ENCODE data around the gene DCXR. TPM values are rescaled to one million over a fixed set of nuclear protein-coding genes. Genes with fewer than 3 reads are reported as not detected.

DCXR gene
- total and polyA plus RNA-seq, 10 of the 15 experiments (the other 5 are each of a cell fraction or from before 2014, with no cell fraction given) = 12.3 to 139 (median 88.9) TPM

DNA sequence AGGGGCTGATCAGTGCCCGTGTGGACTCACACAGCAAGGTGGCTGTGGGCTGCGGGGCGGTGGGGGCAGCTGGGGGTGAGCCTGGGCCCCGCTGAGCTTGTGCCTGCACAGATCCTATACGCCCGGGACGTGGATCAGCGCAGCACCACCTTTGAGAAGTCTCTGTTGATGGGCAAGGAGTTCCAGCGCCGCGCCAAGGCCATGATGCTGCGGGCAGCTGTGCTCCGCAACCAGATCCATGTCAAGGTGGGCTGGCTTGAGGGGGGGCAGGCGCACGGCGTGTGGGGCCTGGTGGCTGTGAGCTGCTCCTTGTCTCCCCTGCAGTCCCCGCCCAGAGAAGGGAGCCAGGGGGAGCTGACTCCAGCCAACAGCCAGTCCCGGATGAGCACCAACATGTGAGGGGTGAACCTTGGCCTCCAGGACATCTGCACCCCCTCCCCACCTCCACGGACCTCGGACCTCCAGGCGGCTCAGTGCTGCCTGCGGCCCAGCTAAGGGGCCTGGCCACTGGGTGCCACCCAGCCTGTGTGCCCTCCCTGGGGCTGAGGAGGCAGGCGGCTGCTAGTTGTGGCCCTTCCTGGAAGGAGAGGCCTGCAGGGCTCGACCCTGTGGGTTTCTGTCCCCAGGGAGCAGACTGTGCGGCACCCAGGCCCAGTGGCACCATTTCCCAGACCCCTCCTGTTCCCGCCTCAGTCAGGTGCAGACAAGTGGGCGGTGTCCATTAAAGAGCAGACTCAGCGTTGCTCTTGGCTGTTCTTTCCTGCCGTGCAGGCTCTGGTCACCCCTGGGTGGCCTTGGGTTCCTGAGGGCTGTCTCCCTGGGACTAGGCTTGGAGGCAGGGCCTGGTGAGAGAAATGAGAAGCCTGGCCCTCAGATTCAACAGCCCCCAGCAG lies 19.5 kb upstream of the DCXR start:
- SMC1A ChIA-PET (ENCODE audit: uncharacterized antibody, unreplicated experiment) = no interaction called here
- TF ChIP-seq POLR2A (IDR thresholded peaks at IDR 0.05; ENCODE audit: low read depth, low read length) (peak; percentile 73), ELK1 (IDR thresholded peaks at IDR 0.05; ENCODE audit: low read depth, low read length) (no peak), KAT2A (conservative IDR thresholded peaks at IDR 0.05; ENCODE audit: control insufficient read depth, low read depth, low read length) (no peak), E2F4 (IDR thresholded peaks at IDR 0.05; ENCODE audit: low read depth, low read length) (no peak), LARP7 (IDR thresholded peaks at IDR 0.05) (no peak), RELB (IDR thresholded peaks at IDR 0.05; ENCODE audit: low read depth) (no peak), ZNF622 (IDR thresholded peaks at IDR 0.05) (no peak), CEBPB (IDR thresholded peaks at IDR 0.05; ENCODE audit: borderline replicate concordance in 1 of 2, low read depth in 2 of 2, low read length in 2 of 2) (no peak), POLR2AphosphoS5 (IDR thresholded peaks at IDR 0.05; ENCODE audit: low read length) (peak; percentile 55)
- TF ChIP-seq, protein P1, sequence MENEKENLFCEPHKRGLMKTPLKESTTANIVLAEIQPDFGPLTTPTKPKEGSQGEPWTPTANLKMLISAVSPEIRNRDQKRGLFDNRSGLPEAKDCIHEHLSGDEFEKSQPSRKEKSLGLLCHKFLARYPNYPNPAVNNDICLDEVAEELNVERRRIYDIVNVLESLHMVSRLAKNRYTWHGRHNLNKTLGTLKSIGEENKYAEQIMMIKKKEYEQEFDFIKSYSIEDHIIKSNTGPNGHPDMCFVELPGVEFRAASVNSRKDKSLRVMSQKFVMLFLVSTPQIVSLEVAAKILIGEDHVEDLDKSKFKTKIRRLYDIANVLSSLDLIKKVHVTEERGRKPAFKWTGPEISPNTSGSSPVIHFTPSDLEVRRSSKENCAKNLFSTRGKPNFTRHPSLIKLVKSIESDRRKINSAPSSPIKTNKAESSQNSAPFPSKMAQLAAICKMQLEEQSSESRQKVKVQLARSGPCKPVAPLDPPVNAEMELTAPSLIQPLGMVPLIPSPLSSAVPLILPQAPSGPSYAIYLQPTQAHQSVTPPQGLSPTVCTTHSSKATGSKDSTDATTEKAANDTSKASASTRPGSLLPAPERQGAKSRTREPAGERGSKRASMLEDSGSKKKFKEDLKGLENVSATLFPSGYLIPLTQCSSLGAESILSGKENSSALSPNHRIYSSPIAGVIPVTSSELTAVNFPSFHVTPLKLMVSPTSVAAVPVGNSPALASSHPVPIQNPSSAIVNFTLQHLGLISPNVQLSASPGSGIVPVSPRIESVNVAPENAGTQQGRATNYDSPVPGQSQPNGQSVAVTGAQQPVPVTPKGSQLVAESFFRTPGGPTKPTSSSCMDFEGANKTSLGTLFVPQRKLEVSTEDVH (IDR thresholded peaks at IDR 0.05; ENCODE audit: low read depth, partially characterized antibody) = no peak
- Histone ChIP-seq H3K9ac (ENCODE audit: control insufficient read depth, insufficient read depth, low read length) (no peak overlapping the region), H3K9me3 (replicated peaks; ENCODE audit: control insufficient read depth, insufficient read depth, low read length) (no peaks in the 10 kb centered on the region), H4K20me1 (ENCODE audit: control insufficient read depth, insufficient read depth) (no peaks in the 10 kb centered on the region), H3K27ac (ENCODE audit: control insufficient read depth, insufficient read depth) (no peak overlapping the region), H2AFZ (ENCODE audit: control insufficient read depth, low read depth, low read length) (no peak overlapping the region), H3K36me3 (ENCODE audit: control insufficient read depth in 2 of 2, insufficient read depth in 2 of 2, low read length in 1 of 2) (peaks cover 3 to 36% of the 10 kb centered on the region in 2 experiments), H3K4me2 (ENCODE audit: control insufficient read depth, insufficient read depth) (no peak overlapping the region), H3K79me2 (ENCODE audit: control insufficient read depth, insufficient read depth, low read length) (peaks cover 14% of the 10 kb centered on the region), H3K4me3 (no peak overlapping the region), H3K4me1 (ENCODE audit: control insufficient read depth, insufficient read depth, low read length) (peaks cover 4% of the 10 kb centered on the region), H3K27me3 (replicated peaks in 1 of 2; ENCODE audit: control insufficient read depth in 2 of 2, insufficient read depth in 2 of 2, low read length in 1 of 2) (no peaks in the 10 kb centered on the region)
- 70% methylated on average over 23 of the region's 29 CpGs for WGBS (ENCODE audit: insufficient coverage, insufficient replicate concordance, low lambda C conversion rate, missing lambda C conversion rate)
- CTCF ChIA-PET = no interaction called here
- DNase-seq (ENCODE audit: low read depth, low spot score) (no peak), ATAC-seq (no peak), FAIRE-seq (no peak)
- TSS peak; percentile 33 for BruUV-seq (replicated peaks)
- intact Hi-C loops (cut with micrococcal nuclease; ENCODE audit: unreplicated experiment) = no loop called here
- in situ Hi-C loops (cut with MboI) = no loop called here
- POLR2A ChIA-PET = no interaction called here
- RAD21 ChIA-PET (ENCODE audit: unreplicated experiment) = no interaction called here
